GM13977 (cell line): ENCODE data around the gene VASP.

ENCODE experiments used
- DNase-seq: peaks from one replicate; pipeline ENCODE4 v3.0.0; 2012; ENCODE audit warnings: low spot score
- CTCF ChIP-seq: IDR thresholded peaks from 2 replicates; pipeline ENCODE4 v1.5.1; 2012; ENCODE audit warnings: mild to moderate bottlenecking, control low read depth; ENCODE audit not compliant: insufficient read depth; ENCODE audit errors: extremely low read depth, missing control alignments
- in situ Hi-C: fragments of 300-500 bp; cut with MboI; formaldehyde crosslinking; loops from one replicate; pipeline ENCODE4 v1.12.0; 2022; ENCODE audit warnings: low sequenced_read_pairs, low pct_unique_long_range_greater_than_20kb, mixed read lengths, inconsistent platforms; ENCODE audit not compliant: unreplicated experiment

The VASP gene

GRCh38 chr19:45506989-45507871 is at the start of gene VASP:
Gene VASP (plus strand): TSS chr19:45507479. CDS start chr19:45507772, 293 bp downstream.
- TF ChIP-seq CTCF = no peak
- in situ Hi-C loops = no loop called here
- DNase-seq = peak; percentile 90

GRCh38 chr19:45457776-45458175 is 49.5 kb upstream of the VASP start:
- in situ Hi-C loops = no loop called here
- no peak for DNase-seq
- no peak for TF ChIP-seq CTCF

- no peak for DNase-seq
- in situ Hi-C loops = no loop called here
- TF ChIP-seq CTCF = no peak
Observed at GRCh38 chr19:45460807-45461347, 46.4 kb upstream of the VASP start.

- no peak for TF ChIP-seq CTCF
- DNase-seq = no peak
- in situ Hi-C loops = no loop called here
Observed at GRCh38 chr19:45462174-45462573, 45.1 kb upstream of the VASP start.

GRCh38 chr19:45463241-45463640 is 44.0 kb upstream of the VASP start:
- no peak for DNase-seq
- in situ Hi-C loops = no loop called here
- TF ChIP-seq CTCF = no peak

GRCh38 chr19:45464274-45464673 is 43.0 kb upstream of the VASP start:
- no peak for TF ChIP-seq CTCF
- DNase-seq = no peak
- in situ Hi-C loops = no loop called here
